ENCODE data around the gene RRBP1. TPM values are rescaled to one million over a fixed set of nuclear protein-coding genes. Genes with fewer than 3 reads are reported as not detected.
A peak's percentile ranks its signal among the peaks of the same experiment; 100 is the strongest.

The RRBP1 gene
- total and polyA plus RNA-seq, 2 donors (not counting 3 experiments of a cell fraction or from before 2014, with no cell fraction given): 50.3 to 236 TPM

- intact Hi-C loops (cut with micrococcal nuclease) (loop anchor here (2.0 kb wide), 1 partner anchor 66 kb away; no protein-coding TSS in a partner anchor), dilution Hi-C loops (cut with MboI; ENCODE audit: extremely low pct_ligation_motif_present, low sequenced_read_pairs) (no loop called here)
- TF ChIP-seq JUN (IDR thresholded peaks at IDR 0.05; ENCODE audit: borderline replicate concordance, insufficient read depth, insufficient read length, low read depth): no peak
- Histone ChIP-seq H2AFZ (ENCODE audit: low read depth, low read length) (no peak overlapping the region), H3K4me1 (ENCODE audit: control insufficient read depth, extremely low read depth, insufficient read depth, low read length) (peaks cover 23% of the 10 kb centered on the region), H3K9me3 (replicated peaks; ENCODE audit: control insufficient read depth, insufficient read depth, low read length) (no peaks in the 10 kb centered on the region), H3K27me3 (ENCODE audit: control insufficient read depth in 2 of 2, insufficient read depth in 2 of 2, low read length in 2 of 2) (no peaks in the 10 kb centered on the region), H3K9me1 (replicated peaks; ENCODE audit: control insufficient read depth, extremely low read depth, insufficient read depth, low read length) (no peaks in the 10 kb centered on the region), H3K36me3 (ENCODE audit: control insufficient read depth in 2 of 2, extremely low read depth in 1 of 2, insufficient read depth in 2 of 2, low read length in 2 of 2) (no peaks in the 10 kb centered on the region), H3K27ac (ENCODE audit: insufficient read depth, low read depth, low read length) (no peak overlapping the region), H3K9ac (replicated peaks; ENCODE audit: extremely low read depth, insufficient read depth, low read length) (peak overlapping the region; percentile 87), H3K79me2 (ENCODE audit: control insufficient read depth, insufficient read depth, low read length) (peaks cover 59% of the 10 kb centered on the region), H3K4me3 (replicated peaks in 1 of 3; ENCODE audit: insufficient read depth in 1 of 3, low read depth in 1 of 3, low read length in 3 of 3) (peak overlapping the region; percentile 84 to 92 (median 88)), H4K20me1 (replicated peaks; ENCODE audit: control insufficient read depth, extremely low read depth, insufficient read depth, low read length) (peaks cover 2% of the 10 kb centered on the region), H3K4me2 (ENCODE audit: insufficient read depth, low read length) (peak overlapping the region; percentile 94)
- FAIRE-seq: no peak
- DNase-seq (ENCODE audit: low read depth, low spot score): peak; percentile 48
- ChIA-PET POLR2A (interaction anchor here (0.6 to 2.0 kb wide), 4 partner anchors 14 to 39 kb away, joined by 5 to 22 read pairs (median 8); no protein-coding TSS in a partner anchor), CTCF (interaction anchor here (1.2 to 3.1 kb wide), 12 partner anchors 8 to 78 kb away, joined by 3 to 42 read pairs (median 10); partner anchors contain the start of gene BFSP1)
- BruUV-seq (replicated peaks): TSS peak; percentile 26
These were observed 110.9 kb downstream of the RRBP1 start for GRCh38 chr20:17571153-17571527.

DNA sequence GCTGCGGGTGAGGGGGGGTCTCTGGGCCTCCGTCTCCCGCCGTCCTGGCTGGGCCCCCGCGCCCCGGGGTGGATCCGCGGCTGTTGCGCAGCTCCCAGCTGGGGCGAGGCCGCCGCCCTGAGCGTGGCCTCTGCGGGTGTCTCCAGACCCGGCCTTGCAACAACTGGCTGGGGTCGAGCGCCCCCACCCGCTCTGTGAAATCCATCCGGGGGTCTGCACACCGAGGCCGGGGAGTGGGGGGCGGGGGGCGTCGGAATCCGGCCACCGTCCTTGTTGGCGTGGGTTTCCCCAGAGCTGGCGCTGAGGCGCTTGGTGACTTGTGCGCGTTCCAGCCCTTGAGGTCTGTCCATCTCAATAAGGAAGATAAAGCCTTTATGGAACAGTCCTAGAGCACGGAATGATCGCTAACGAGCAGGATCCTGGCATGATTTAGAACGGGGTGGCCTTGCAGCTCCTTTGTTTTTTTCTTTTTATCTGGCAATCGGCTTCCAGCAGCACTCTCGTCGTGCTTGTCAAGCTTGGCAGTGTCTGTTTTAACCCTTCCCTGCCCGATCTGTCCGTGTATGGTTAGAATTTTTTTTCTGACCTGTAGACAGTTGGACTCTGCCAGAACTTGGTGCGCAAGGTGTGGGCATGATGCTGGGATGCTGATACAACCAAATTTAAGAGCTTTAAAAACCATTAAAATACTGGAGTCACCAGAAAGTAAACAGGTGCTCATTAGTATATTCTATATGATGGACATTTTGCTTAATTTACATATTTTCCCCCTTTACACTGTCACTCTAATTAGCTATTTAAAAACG is 111.5 kb downstream of the RRBP1 start:
- Histone ChIP-seq H3K9ac (replicated peaks; ENCODE audit: extremely low read depth, insufficient read depth, low read length) (peak overlapping the region; percentile 87), H3K9me1 (replicated peaks; ENCODE audit: control insufficient read depth, extremely low read depth, insufficient read depth, low read length) (no peaks in the 10 kb centered on the region), H3K27ac (ENCODE audit: insufficient read depth, low read depth, low read length) (peak overlapping the region; percentile 80), H2AFZ (ENCODE audit: low read depth, low read length) (peak overlapping the region; percentile 41), H4K20me1 (replicated peaks; ENCODE audit: control insufficient read depth, extremely low read depth, insufficient read depth, low read length) (no peaks in the 10 kb centered on the region), H3K36me3 (ENCODE audit: control insufficient read depth in 2 of 2, extremely low read depth in 1 of 2, insufficient read depth in 2 of 2, low read length in 2 of 2) (no peaks in the 10 kb centered on the region), H3K9me3 (replicated peaks; ENCODE audit: control insufficient read depth, insufficient read depth, low read length) (no peaks in the 10 kb centered on the region), H3K4me1 (ENCODE audit: control insufficient read depth, extremely low read depth, insufficient read depth, low read length) (peaks cover 23% of the 10 kb centered on the region), H3K79me2 (ENCODE audit: control insufficient read depth, insufficient read depth, low read length) (peaks cover 54% of the 10 kb centered on the region), H3K27me3 (ENCODE audit: control insufficient read depth in 2 of 2, insufficient read depth in 2 of 2, low read length in 2 of 2) (no peaks in the 10 kb centered on the region), H3K4me2 (ENCODE audit: insufficient read depth, low read length) (peak overlapping the region; percentile 94), H3K4me3 (replicated peaks in 1 of 3; ENCODE audit: insufficient read depth in 1 of 3, low read depth in 1 of 3, low read length in 3 of 3) (peak overlapping the region; percentile 84 to 92 (median 88))
- POLR2A ChIA-PET: interaction anchor here (0.7 to 2.0 kb wide), 9 partner anchors 9 to 41 kb away, joined by 3 to 22 read pairs (median 5); partner anchors contain the start of gene BFSP1
- CTCF ChIA-PET: interaction anchor here (0.9 to 3.1 kb wide), 18 partner anchors 9 to 112 kb away, joined by 3 to 42 read pairs (median 7); partner anchors contain the start of genes BFSP1 and RRBP1
- dilution Hi-C loops (cut with MboI; ENCODE audit: extremely low pct_ligation_motif_present, low sequenced_read_pairs) (no loop called here), intact Hi-C loops (cut with micrococcal nuclease) (loop anchor here (1.0 to 2.0 kb wide), 3 partner anchors 66 to 401 kb away; partner anchors contain the start of gene RRBP1)
- TF ChIP-seq FOS (IDR thresholded peaks at IDR 0.05; ENCODE audit: borderline replicate concordance, insufficient read depth, low read length): no peak
- TF ChIP-seq POLR2AphosphoS5 (IDR thresholded peaks at IDR 0.05; ENCODE audit: insufficient read depth, low read depth, low read length): no peak
- FAIRE-seq (peak; percentile 69), DNase-seq (ENCODE audit: low read depth, low spot score) (peak; percentile 69)
- BruUV-seq (replicated peaks): no TSS peak
